ENCODE data around the gene FIGN. TPM values are rescaled to one million over a fixed set of nuclear protein-coding genes. Genes with fewer than 3 reads are reported as not detected.

Gene FIGN
- total and polyA plus RNA-seq, 10 of the 15 experiments (the other 5 are each of a cell fraction or from before 2014, with no cell fraction given), result under 0.01 to 0.01 TPM; not detected in 8

DNA sequence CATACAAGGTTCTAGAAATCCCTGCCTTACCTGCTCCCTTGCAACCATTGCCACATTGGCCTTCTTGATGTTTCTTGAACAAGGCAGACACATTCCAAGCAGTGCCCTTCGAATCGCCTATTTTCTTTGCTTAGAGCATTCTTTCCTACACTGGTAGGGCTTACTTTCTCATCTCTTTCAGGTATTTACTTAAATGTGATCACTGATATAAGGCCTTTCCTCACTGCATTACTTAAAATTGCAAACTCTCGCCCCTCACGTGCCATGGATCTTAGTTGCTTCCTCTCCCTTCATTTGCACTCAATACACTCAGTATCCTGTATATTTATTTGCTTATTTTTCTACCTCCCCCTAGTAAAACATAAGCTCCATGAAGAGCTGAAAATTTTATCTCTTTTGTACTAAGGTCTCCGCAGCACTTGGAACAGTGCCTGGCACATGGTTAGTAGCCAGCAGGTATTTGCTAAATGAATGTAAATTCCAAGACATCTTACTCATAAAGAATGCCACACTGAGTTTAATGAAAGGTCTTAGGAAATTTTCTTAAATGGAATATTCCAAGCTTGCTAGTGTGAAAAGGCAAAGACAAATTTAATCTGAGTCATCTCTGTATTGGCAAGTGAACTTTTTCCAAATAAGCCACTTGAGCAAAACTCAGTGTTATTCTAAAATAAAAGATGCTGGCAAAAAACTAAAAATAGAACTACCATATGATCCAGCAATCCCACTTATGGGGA, 42.4 kb upstream of the FIGN start:
- no peak overlapping the region for H3K4me2 ChIP-seq (ENCODE audit: control insufficient read depth, insufficient read depth)
- H3K9me3 ChIP-seq (replicated peaks; ENCODE audit: control insufficient read depth, insufficient read depth, low read length), result no peaks in the 10 kb centered on the region
- SMC1A ChIA-PET (ENCODE audit: uncharacterized antibody, unreplicated experiment), result no interaction called here
- H3K4me3 ChIP-seq, result no peak overlapping the region
- H2AFZ ChIP-seq (ENCODE audit: control insufficient read depth, low read depth, low read length), result no peak overlapping the region
- no peaks in the 10 kb centered on the region for H4K20me1 ChIP-seq (ENCODE audit: control insufficient read depth, insufficient read depth)
- no TSS peak for BruUV-seq (replicated peaks)
- FAIRE-seq (no peak), DNase-seq (ENCODE audit: low read depth, low spot score) (no peak), ATAC-seq (no peak)
- no peak for TF ChIP-seq SPI1 (IDR thresholded peaks at IDR 0.05; ENCODE audit: borderline replicate concordance, insufficient read depth, low read depth, low read length)
- no peak for TF ChIP-seq PRDM15 (CRISPR knock-in tag; IDR thresholded peaks at IDR 0.05)
- TF ChIP-seq ZNF207 (IDR thresholded peaks at IDR 0.05; ENCODE audit: borderline replicate concordance), result no peak
- no peak for TF ChIP-seq MXI1 (IDR thresholded peaks at IDR 0.05; ENCODE audit: low read depth, low read length)
- TF ChIP-seq EZH2 (IDR thresholded peaks at IDR 0.05; ENCODE audit: borderline replicate concordance, control insufficient read depth, low read depth, low read length), result no peak
- TF ChIP-seq MTA3 (IDR thresholded peaks at IDR 0.05; ENCODE audit: borderline replicate concordance, low read length), result no peak
- no peak overlapping the region for H3K9ac ChIP-seq (ENCODE audit: control insufficient read depth, insufficient read depth, low read length)
- intact Hi-C loops (cut with micrococcal nuclease; ENCODE audit: unreplicated experiment), result no loop called here
- H3K27ac ChIP-seq (ENCODE audit: control insufficient read depth, insufficient read depth), result no peak overlapping the region
- CTCF ChIA-PET, result no interaction called here
- no peaks in the 10 kb centered on the region for H3K79me2 ChIP-seq (ENCODE audit: control insufficient read depth, insufficient read depth, low read length)
- WGBS (ENCODE audit: insufficient coverage, insufficient replicate concordance, low lambda C conversion rate, missing lambda C conversion rate), result 15% methylated on average over 5 of the region's 5 CpGs
- no peaks in the 10 kb centered on the region for H3K4me1 ChIP-seq (ENCODE audit: control insufficient read depth, insufficient read depth, low read length)
- H3K36me3 ChIP-seq (ENCODE audit: control insufficient read depth in 2 of 2, insufficient read depth in 2 of 2, low read length in 1 of 2), result no peaks in the 10 kb centered on the region
- RAD21 ChIA-PET (ENCODE audit: unreplicated experiment), result no interaction called here
- in situ Hi-C loops (cut with MboI), result no loop called here
- no peaks in the 10 kb centered on the region for H3K27me3 ChIP-seq (replicated peaks in 1 of 2; ENCODE audit: control insufficient read depth in 2 of 2, insufficient read depth in 2 of 2, low read length in 1 of 2)
- POLR2A ChIA-PET, result no interaction called here
